KMS-11 (cell line): ENCODE results near the gene ELOA.

Source experiments
- H2AFZ ChIP-seq: fragments of 200-600 bp; sonication (generic); 2 replicates; pipeline ENCODE4 v1.6.1; 2016; ENCODE audit warnings: antibody characterized with exemption, mixed run types, low read depth
- H3K27ac ChIP-seq: fragments of 200-600 bp; sonication (generic); 2 replicates; pipeline ENCODE4 v1.6.1; 2016; ENCODE audit warnings: mild to moderate bottlenecking, mixed run types
- H3K27me3 ChIP-seq: fragments of 200-600 bp; sonication (generic); 2 replicates; pipeline ENCODE4 v1.6.1; 2017; ENCODE audit warnings: mild to moderate bottlenecking, low read depth, mixed run types, moderate library complexity; ENCODE audit not compliant: insufficient read depth
- H3K36me3 ChIP-seq: fragments of 200-600 bp; sonication (generic); 2 replicates; pipeline ENCODE4 v1.6.1; 2017; ENCODE audit warnings: mild to moderate bottlenecking, mixed run types; ENCODE audit not compliant: insufficient read depth
- H3K4me1 ChIP-seq: fragments of 200-600 bp; sonication (generic); 2 replicates; pipeline ENCODE4 v1.6.1; 2016; ENCODE audit warnings: mild to moderate bottlenecking, low read depth, mixed run types; ENCODE audit not compliant: poor library complexity, severe bottlenecking
- H3K4me2 ChIP-seq: fragments of 200-600 bp; sonication (generic); 2 replicates; pipeline ENCODE4 v1.7.0; 2016; ENCODE audit warnings: mild to moderate bottlenecking, mixed run types
- H3K4me3 ChIP-seq: fragments of 200-600 bp; sonication (generic); IDR thresholded peaks from 2 replicates; pipeline ENCODE4 v1.6.1; 2017; ENCODE audit warnings: low read depth, low read length, mixed read lengths; ENCODE audit not compliant: insufficient read depth
- H3K79me2 ChIP-seq: fragments of 200-600 bp; sonication (generic); 2 replicates; pipeline ENCODE4 v1.6.1; 2016; ENCODE audit warnings: low read depth, mixed run types; ENCODE audit not compliant: insufficient read depth
- H3K9ac ChIP-seq: fragments of 200-600 bp; sonication (generic); 2 replicates; pipeline ENCODE4 v1.6.1; 2016; ENCODE audit warnings: mild to moderate bottlenecking, mixed run types
- H4K20me1 ChIP-seq: fragments of 200-600 bp; sonication (generic); 2 replicates; pipeline ENCODE4 v1.6.1; 2016; ENCODE audit warnings: mild to moderate bottlenecking, mixed run types; ENCODE audit not compliant: insufficient read depth
- CTCF ChIP-seq: fragments of 200-600 bp; sonication (generic); conservative IDR thresholded peaks from 2 replicates; pipeline ENCODE4 v1.6.1; 2017; ENCODE audit warnings: low read depth, mild to moderate bottlenecking, antibody characterized with exemption, low read length, moderate library complexity, mixed read lengths

The ELOA gene

GRCh38 chr1:23757812-23758211, 14.5 kb downstream of the ELOA start:
- no peak overlapping the region for H3K4me2 ChIP-seq
- H3K36me3 ChIP-seq, result no peaks in the 10 kb centered on the region; the same call in 1 of the 2 replicates
- H3K27me3 ChIP-seq, result no peaks in the 10 kb centered on the region
- peaks cover 13% of the 10 kb centered on the region for H3K4me1 ChIP-seq
- TF ChIP-seq CTCF, result no peak
- no peak overlapping the region for H3K4me3 ChIP-seq
- H2AFZ ChIP-seq, result no peak overlapping the region
- no peak overlapping the region for H3K27ac ChIP-seq
- H4K20me1 ChIP-seq, result no peaks in the 10 kb centered on the region
- H3K79me2 ChIP-seq, result no peaks in the 10 kb centered on the region
- H3K9ac ChIP-seq, result no peak overlapping the region

GRCh38 chr1:23759277-23759676, 16.0 kb downstream of the ELOA start:
- no peak for TF ChIP-seq CTCF
- Histone ChIP-seq H3K27ac (no peak overlapping the region), H3K4me2 (no peak overlapping the region), H4K20me1 (no peaks in the 10 kb centered on the region), H3K9ac (no peak overlapping the region), H3K36me3 (no peaks in the 10 kb centered on the region; the same call in 1 of the 2 replicates), H3K79me2 (no peaks in the 10 kb centered on the region), H3K4me3 (no peak overlapping the region), H3K4me1 (peaks cover 13% of the 10 kb centered on the region), H2AFZ (no peak overlapping the region), H3K27me3 (no peaks in the 10 kb centered on the region)

- Histone ChIP-seq H3K79me2 (no peaks in the 10 kb centered on the region), H3K36me3 (no peaks in the 10 kb centered on the region), H3K9ac (no peak overlapping the region), H2AFZ (no peak overlapping the region), H3K4me1 (peaks cover 13% of the 10 kb centered on the region), H4K20me1 (no peaks in the 10 kb centered on the region), H3K4me2 (no peak overlapping the region), H3K4me3 (no peak overlapping the region), H3K27ac (no peak overlapping the region), H3K27me3 (no peaks in the 10 kb centered on the region)
- no peak for TF ChIP-seq CTCF
Observed at GRCh38 chr1:23763041-23763577, 19.8 kb downstream of the ELOA start.

GRCh38 chr1:23768733-23769132, 25.5 kb downstream of the ELOA start:
- H3K36me3 ChIP-seq, result no peaks in the 10 kb centered on the region
- no peak overlapping the region for H3K4me2 ChIP-seq
- no peak overlapping the region for H3K9ac ChIP-seq
- no peak for TF ChIP-seq CTCF
- H4K20me1 ChIP-seq, result no peaks in the 10 kb centered on the region
- H3K4me3 ChIP-seq, result no peak overlapping the region
- no peaks in the 10 kb centered on the region for H3K79me2 ChIP-seq
- no peak overlapping the region for H3K27ac ChIP-seq
- no peak overlapping the region for H2AFZ ChIP-seq
- no peaks in the 10 kb centered on the region for H3K27me3 ChIP-seq
- H3K4me1 ChIP-seq, result peaks cover 19% of the 10 kb centered on the region
